ENCODE data around the gene AKT1S1.

AKT1S1 gene

DNA sequence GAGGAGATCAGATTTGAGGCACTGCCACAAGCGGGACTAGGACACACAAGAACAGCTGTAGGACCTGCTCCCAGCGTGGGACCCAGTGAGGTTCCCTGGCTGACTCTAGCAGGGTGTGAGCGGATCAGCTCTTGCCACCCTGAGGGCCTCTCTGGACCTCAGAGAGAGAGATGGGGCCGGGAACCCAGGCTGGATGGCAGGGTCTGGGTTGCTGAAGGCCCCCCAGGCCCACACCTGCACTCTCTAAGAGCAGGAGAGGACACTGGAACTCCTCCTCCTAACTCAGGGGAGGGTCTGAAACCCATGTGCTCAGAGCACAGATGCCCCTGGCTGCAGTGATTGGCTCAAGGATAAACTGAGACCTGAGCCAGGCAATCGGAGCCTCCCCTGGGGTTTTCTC is 33.0 kb upstream of the AKT1S1 start:
- no peaks in the 10 kb centered on the region for H3K27me3 Mint-ChIP-seq (ENCODE audit: low read depth, poor library complexity)
- H3K9me3 Mint-ChIP-seq = peaks cover 3% of the 10 kb centered on the region
- peaks cover 21% of the 10 kb centered on the region for H3K4me1 Mint-ChIP-seq
- H3K4me3 Mint-ChIP-seq = no peak overlapping the region
- TF ChIP-seq, protein P1, sequence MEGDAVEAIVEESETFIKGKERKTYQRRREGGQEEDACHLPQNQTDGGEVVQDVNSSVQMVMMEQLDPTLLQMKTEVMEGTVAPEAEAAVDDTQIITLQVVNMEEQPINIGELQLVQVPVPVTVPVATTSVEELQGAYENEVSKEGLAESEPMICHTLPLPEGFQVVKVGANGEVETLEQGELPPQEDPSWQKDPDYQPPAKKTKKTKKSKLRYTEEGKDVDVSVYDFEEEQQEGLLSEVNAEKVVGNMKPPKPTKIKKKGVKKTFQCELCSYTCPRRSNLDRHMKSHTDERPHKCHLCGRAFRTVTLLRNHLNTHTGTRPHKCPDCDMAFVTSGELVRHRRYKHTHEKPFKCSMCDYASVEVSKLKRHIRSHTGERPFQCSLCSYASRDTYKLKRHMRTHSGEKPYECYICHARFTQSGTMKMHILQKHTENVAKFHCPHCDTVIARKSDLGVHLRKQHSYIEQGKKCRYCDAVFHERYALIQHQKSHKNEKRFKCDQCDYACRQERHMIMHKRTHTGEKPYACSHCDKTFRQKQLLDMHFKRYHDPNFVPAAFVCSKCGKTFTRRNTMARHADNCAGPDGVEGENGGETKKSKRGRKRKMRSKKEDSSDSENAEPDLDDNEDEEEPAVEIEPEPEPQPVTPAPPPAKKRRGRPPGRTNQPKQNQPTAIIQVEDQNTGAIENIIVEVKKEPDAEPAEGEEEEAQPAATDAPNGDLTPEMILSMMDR (IDR thresholded peaks at IDR 0.05) = no peak
- H3K36me3 Mint-ChIP-seq (ENCODE audit: low read depth) = peaks cover 75% of the 10 kb centered on the region
- H3K27ac Mint-ChIP-seq = no peak overlapping the region
- DNase-seq = no peak

GRCh38 chr19:49908480-49909420 is 31.6 kb upstream of the AKT1S1 start:
- TF ChIP-seq, protein P1 (IDR thresholded peaks at IDR 0.05) = no peak
- H3K4me1 Mint-ChIP-seq = peaks cover 20% of the 10 kb centered on the region
- no peaks in the 10 kb centered on the region for H3K9me3 Mint-ChIP-seq
- peaks cover 62% of the 10 kb centered on the region for H3K36me3 Mint-ChIP-seq (ENCODE audit: low read depth)
- no peak overlapping the region for H3K27ac Mint-ChIP-seq
- no peak for DNase-seq
- no peaks in the 10 kb centered on the region for H3K27me3 Mint-ChIP-seq (ENCODE audit: low read depth, poor library complexity)
- no peak overlapping the region for H3K4me3 Mint-ChIP-seq

DNA sequence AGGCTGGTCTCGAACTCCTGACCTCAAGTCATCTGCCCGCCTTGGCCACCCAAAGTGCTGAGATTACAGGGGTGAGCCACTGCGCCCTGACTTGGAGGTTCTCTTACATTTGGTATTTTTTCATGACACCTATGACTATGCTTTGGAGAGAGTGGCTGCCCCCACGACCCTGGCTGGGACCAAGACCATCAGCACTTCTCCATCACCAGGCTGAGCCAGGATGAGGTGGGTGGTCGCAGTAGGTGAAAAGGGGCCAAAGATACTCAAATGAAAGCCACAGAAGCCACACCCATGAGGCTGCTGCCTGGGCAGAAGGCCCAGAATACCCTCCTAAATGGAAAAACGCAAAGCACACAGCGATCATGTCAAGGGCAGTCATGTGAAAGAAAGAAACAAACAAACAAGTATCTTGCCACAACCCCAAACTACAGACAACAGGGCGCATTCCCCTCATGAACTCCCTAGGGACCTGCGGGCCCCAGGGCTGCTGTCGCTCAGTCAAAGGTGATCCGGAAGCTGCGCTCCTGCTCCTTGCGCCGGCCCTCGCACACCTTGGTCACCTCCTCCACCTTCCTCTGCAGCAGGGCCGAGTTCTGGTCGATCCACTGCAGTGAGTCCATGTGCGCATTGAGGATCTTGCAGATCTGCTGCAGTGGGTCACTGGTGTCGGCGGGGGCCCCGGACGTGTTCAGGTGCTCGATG is 30.7 kb upstream of the AKT1S1 start:
- Mint-ChIP-seq H3K27me3 (ENCODE audit: low read depth, poor library complexity) (no peaks in the 10 kb centered on the region), H3K4me3 (no peak overlapping the region), H3K27ac (no peak overlapping the region), H3K36me3 (ENCODE audit: low read depth) (peaks cover 53% of the 10 kb centered on the region), H3K4me1 (peaks cover 12% of the 10 kb centered on the region), H3K9me3 (no peaks in the 10 kb centered on the region)
- no peak for DNase-seq
- TF ChIP-seq, protein P1 (IDR thresholded peaks at IDR 0.05) = no peak

DNA sequence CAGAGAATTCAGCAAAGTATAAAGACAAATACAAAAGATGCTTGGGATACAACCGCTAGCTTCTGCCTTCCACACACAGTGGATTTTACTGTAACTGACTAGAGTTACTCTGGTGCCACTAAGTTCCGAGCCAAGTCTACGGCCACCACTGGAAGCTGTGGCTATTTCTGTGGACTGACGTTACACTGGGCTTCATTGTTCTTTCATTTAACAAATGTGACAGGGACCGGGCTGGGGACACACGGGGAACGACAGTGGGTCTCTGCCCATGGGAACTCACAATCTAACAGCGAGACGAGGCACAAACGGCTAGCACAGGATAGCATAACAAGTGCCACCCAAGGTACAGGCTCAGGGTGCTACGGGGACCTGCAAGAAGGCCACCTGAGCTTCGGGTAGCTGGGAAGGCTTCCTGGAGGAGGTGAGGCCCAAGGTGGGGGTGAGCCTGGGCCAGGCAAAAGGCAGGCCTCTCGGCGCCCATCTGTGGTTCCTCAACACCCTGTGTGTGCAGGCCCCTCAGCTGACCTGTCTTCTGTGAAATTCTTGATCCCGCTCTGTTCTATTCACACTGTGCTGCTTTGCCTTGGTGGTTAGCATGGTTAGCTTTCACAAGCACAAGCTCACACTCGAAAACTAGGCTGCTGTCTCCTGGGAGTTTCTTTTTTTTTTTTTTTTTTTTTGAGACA is 29.9 kb upstream of the AKT1S1 start:
- TF ChIP-seq, protein P1 (IDR thresholded peaks at IDR 0.05) = no peak
- H3K4me3 Mint-ChIP-seq = no peak overlapping the region
- peak overlapping the region; percentile 36 for H3K27ac Mint-ChIP-seq
- H3K9me3 Mint-ChIP-seq = no peaks in the 10 kb centered on the region
- H3K4me1 Mint-ChIP-seq = peaks cover 10% of the 10 kb centered on the region
- H3K27me3 Mint-ChIP-seq (ENCODE audit: low read depth, poor library complexity) = no peaks in the 10 kb centered on the region
- peaks cover 49% of the 10 kb centered on the region for H3K36me3 Mint-ChIP-seq (ENCODE audit: low read depth)
- DNase-seq = no peak

DNA sequence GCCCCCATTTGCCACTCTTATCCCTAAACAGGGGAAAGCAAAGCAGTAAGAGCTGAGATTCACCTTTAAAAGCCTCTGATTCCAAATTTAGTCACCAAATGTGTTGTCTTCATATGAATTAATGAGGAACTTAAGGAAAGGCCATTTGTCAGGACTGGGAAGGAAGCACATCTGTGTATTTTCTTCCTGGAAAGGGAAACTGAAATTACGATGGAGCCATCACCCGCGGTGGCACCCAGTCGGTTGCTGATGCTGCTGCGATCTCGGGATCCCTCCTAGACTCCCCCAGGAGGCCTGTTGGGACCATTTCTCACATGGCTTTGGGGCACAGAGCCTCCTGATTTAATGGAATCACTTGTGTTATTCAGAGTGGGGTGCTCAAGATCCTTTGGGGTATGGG is 27.0 kb upstream of the AKT1S1 start:
- no peaks in the 10 kb centered on the region for H3K4me1 Mint-ChIP-seq
- TF ChIP-seq, protein P1 (IDR thresholded peaks at IDR 0.05) = no peak
- peaks cover 31% of the 10 kb centered on the region for H3K36me3 Mint-ChIP-seq (ENCODE audit: low read depth)
- peak overlapping the region; percentile 36 for H3K27ac Mint-ChIP-seq
- H3K4me3 Mint-ChIP-seq = no peak overlapping the region
- H3K9me3 Mint-ChIP-seq = no peaks in the 10 kb centered on the region
- DNase-seq = no peak
- H3K27me3 Mint-ChIP-seq (ENCODE audit: low read depth, poor library complexity) = no peaks in the 10 kb centered on the region
